Measurements from ENCODE around the gene NELL1.

Gene NELL1

GRCh38 chr11:21520244-21520643, 850.9 kb downstream of the NELL1 start:
- TF ChIP-seq, protein P1, sequence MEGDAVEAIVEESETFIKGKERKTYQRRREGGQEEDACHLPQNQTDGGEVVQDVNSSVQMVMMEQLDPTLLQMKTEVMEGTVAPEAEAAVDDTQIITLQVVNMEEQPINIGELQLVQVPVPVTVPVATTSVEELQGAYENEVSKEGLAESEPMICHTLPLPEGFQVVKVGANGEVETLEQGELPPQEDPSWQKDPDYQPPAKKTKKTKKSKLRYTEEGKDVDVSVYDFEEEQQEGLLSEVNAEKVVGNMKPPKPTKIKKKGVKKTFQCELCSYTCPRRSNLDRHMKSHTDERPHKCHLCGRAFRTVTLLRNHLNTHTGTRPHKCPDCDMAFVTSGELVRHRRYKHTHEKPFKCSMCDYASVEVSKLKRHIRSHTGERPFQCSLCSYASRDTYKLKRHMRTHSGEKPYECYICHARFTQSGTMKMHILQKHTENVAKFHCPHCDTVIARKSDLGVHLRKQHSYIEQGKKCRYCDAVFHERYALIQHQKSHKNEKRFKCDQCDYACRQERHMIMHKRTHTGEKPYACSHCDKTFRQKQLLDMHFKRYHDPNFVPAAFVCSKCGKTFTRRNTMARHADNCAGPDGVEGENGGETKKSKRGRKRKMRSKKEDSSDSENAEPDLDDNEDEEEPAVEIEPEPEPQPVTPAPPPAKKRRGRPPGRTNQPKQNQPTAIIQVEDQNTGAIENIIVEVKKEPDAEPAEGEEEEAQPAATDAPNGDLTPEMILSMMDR (conservative IDR thresholded peaks at IDR 0.05; ENCODE audit: low read depth, low read length), result no peak
- no peak overlapping the region for H3K4me3 ChIP-seq (ENCODE audit: low read length)
- no peak for DNase-seq (ENCODE audit: low read depth)

DNA sequence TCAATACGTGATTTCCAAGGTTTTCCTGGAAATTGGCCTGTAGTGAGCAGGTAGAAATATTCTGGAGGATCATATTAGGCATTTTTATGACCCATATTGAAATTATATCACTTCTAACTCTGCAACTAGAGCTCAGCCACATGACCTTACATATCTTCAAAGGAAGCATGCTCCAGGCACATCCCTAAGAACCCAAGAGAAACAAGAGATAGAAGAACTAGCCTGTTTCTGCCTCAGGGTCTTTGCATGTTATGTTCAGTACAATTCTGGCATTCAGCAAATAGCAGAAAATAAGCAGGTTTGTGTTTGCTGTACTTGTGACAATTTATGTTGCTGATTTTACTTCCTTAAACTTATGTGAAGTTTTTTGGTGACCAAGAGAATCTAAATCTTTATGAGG, 859.8 kb downstream of the NELL1 start:
- H3K4me3 ChIP-seq (ENCODE audit: low read length), result no peak overlapping the region
- TF ChIP-seq, protein P1 (conservative IDR thresholded peaks at IDR 0.05; ENCODE audit: low read depth, low read length), result no peak
- DNase-seq (ENCODE audit: low read depth), result no peak

DNA sequence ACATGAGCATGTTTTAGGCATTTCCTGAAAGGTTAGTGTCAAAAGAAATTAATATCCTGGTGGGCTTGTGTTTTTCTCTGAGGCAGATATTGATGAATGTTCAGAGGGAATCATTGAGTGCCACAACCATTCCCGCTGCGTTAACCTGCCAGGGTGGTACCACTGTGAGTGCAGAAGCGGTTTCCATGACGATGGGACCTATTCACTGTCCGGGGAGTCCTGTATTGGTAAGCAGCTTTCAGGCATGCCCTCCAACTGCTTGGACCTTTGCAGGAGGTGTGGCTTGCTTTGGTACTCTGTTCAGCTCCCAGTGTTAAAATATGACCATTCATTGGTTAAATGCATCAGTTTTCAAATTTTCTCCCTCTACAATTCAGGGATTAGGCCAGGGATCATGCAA, 864.9 kb downstream of the NELL1 start:
- no peak for DNase-seq (ENCODE audit: low read depth)
- TF ChIP-seq, protein P1 (conservative IDR thresholded peaks at IDR 0.05; ENCODE audit: low read depth, low read length), result no peak
- no peak overlapping the region for H3K4me3 ChIP-seq (ENCODE audit: low read length)

- no peak overlapping the region for H3K4me3 ChIP-seq (ENCODE audit: low read length)
- TF ChIP-seq, protein P1 (conservative IDR thresholded peaks at IDR 0.05; ENCODE audit: low read depth, low read length), result no peak
- DNase-seq (ENCODE audit: low read depth), result no peak
These were observed 868.6 kb downstream of the NELL1 start for GRCh38 chr11:21537980-21538379.

DNA sequence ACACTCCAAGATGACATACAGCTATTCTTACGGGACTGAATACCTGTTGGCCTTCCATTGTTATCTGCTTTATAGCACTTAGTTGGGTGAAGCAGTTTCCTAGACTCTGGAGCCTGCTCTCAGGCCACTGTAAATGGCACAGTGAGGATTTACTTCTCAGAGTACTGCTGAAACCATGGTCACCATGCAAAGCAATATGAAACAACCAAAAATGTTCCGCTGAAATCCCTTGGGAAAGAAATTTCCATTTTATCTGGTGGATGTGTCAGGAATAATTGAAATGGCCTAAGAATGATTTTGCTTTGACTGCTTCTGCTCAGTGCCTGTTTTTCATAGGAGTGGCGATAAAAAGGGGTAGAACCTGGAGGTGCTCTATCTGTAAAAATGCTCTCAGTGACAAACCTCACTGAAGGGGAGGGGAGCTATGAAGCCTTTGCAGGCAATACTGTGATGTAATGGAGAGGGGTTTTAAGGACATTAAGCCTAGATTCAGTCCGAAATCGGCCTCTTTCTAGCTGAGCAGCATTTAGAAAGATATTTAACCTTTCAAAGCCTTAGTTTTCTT, 871.9 kb downstream of the NELL1 start:
- no peak overlapping the region for H3K4me3 ChIP-seq (ENCODE audit: low read length)
- TF ChIP-seq, protein P1 (conservative IDR thresholded peaks at IDR 0.05; ENCODE audit: low read depth, low read length), result no peak
- DNase-seq (ENCODE audit: low read depth), result no peak

- no peak overlapping the region for H3K4me3 ChIP-seq (ENCODE audit: low read length)
- TF ChIP-seq, protein P1 (conservative IDR thresholded peaks at IDR 0.05; ENCODE audit: low read depth, low read length), result no peak
These were observed 874.5 kb downstream of the NELL1 start for GRCh38 chr11:21543901-21544300.

GRCh38 chr11:21545699-21546098, 876.3 kb downstream of the NELL1 start:
- TF ChIP-seq, protein P1 (conservative IDR thresholded peaks at IDR 0.05; ENCODE audit: low read depth, low read length), result no peak
- no peak for DNase-seq (ENCODE audit: low read depth)
- no peak overlapping the region for H3K4me3 ChIP-seq (ENCODE audit: low read length)

More at GRCh38 chr11:21543901-21544300, 874.5 kb downstream of the NELL1 start:
- no peak for DNase-seq (ENCODE audit: low read depth)

All from retinal pigment epithelial cell (primary cell).